Measurements from ENCODE around the gene CACNA2D4.

The CACNA2D4 gene

DNA sequence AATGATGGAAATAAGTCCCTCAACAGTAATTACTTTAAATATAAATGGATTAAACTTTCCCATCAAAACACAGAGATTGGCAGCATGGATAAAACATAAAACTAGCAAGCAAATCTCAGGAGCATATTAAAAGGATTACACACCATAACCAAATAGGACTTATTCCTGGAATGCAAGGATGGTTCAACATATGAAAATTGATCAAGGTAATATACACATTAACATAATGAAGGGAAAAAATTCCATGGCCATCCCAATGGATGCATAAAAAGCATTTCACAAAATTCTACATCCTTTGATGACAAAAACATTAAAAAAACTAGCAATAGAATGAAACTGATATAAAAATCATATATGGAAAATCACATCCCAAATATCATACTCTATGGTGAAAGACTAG is 13.6 kb downstream of the CACNA2D4 start:
- no peak overlapping the region for H3K4me3 ChIP-seq (ENCODE audit: low read depth, low read length)

DNA sequence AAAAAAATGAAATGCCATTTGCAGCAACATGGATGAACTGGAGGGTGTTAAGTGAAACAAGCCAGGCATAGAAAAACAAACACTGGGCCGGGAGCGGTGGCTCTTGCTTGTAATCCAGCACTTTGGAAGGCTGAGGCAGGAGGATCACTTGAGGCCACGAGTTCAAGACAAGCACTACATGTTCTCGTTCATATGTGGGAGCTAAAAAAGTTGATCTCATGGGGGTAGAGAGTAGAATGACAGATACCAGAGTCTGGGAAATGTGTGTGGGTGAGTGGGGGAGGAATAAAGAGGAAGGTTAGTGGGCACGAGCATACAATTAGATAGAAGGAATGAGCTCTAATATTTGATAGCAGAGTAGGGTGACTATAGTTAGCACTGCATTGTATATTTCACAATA is 21.5 kb downstream of the CACNA2D4 start:
- H3K4me3 ChIP-seq (ENCODE audit: low read depth, low read length): no peak overlapping the region
- TF ChIP-seq, protein P1, sequence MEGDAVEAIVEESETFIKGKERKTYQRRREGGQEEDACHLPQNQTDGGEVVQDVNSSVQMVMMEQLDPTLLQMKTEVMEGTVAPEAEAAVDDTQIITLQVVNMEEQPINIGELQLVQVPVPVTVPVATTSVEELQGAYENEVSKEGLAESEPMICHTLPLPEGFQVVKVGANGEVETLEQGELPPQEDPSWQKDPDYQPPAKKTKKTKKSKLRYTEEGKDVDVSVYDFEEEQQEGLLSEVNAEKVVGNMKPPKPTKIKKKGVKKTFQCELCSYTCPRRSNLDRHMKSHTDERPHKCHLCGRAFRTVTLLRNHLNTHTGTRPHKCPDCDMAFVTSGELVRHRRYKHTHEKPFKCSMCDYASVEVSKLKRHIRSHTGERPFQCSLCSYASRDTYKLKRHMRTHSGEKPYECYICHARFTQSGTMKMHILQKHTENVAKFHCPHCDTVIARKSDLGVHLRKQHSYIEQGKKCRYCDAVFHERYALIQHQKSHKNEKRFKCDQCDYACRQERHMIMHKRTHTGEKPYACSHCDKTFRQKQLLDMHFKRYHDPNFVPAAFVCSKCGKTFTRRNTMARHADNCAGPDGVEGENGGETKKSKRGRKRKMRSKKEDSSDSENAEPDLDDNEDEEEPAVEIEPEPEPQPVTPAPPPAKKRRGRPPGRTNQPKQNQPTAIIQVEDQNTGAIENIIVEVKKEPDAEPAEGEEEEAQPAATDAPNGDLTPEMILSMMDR (conservative IDR thresholded peaks at IDR 0.05; ENCODE audit: low read depth, low read length): no peak
- no peak for DNase-seq (ENCODE audit: low read depth)

More for the DNA sequence above, 13.6 kb downstream of the CACNA2D4 start:
- TF ChIP-seq, protein P1 (conservative IDR thresholded peaks at IDR 0.05; ENCODE audit: low read depth, low read length): no peak
- no peak for DNase-seq (ENCODE audit: low read depth)

DNA sequence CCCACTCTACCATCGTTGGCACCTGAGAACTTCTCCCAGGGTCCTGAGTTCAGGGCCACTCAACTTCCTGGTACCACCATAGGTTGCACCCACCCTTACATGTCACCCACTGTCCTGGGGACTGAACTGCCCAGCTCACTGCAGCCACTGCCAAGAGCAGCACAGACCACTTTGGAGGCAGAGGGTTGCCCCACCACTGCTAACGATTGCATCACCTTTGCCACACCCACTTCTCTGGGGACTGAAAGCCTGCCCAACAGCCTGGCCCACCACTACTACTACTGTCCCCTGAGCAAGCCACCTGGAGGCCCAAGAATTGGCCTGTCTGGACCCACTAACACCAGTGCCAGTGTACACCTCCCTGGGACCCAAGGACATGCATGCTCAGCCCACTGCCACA is 27.6 kb downstream of the CACNA2D4 start:
- H3K4me3 ChIP-seq (ENCODE audit: low read depth, low read length): no peak overlapping the region
- no peak for DNase-seq (ENCODE audit: low read depth)
- TF ChIP-seq, protein P1 (conservative IDR thresholded peaks at IDR 0.05; ENCODE audit: low read depth, low read length): no peak

DNA sequence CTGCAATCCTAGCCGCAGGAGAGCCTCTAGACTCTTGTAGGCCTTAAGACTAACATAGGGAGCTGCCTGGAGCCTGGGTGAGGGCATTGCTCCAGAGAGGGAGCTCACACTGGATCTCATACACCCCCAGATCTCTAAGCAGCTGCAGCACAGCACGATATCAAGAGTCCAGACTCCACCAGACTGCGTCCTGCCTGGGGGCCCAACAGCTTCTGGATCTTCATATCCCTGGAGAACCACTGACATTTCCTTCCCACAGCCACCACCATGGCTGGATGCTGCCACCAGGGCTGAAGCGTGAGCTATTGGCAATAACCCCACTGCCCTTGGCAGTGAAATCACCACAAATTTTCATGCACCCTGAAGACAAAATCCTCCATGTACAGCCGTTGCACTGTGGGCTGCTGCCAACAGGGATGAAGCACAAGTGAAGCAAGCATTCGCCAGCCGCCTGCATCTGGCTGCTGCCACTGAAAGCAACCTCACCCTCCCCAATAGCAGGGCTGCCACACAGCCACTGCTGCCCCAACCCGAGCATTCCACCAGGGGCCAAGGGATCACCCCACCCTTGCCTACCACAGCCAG is 28.2 kb downstream of the CACNA2D4 start:
- DNase-seq (ENCODE audit: low read depth): no peak
- TF ChIP-seq, protein P1 (conservative IDR thresholded peaks at IDR 0.05; ENCODE audit: low read depth, low read length): no peak
- H3K4me3 ChIP-seq (ENCODE audit: low read depth, low read length): no peak overlapping the region

DNA sequence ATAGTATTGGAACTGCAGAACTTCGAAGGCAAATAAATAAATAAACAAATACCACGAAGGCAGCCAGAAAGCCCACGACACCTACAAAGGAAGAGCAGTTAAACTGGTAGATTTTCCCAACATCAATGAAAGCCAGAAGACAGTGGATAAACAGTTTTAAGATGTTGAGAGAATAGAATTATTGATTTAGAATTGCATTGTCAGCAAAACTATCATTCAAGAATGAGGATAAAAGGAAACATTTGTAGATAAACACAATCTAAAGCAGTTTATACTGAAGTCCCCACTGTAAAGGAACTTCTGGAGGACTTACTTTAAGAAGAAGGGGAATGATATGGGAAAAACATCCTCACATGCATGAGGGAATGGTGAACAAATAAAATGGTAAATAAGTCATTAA is 29.5 kb downstream of the CACNA2D4 start:
- no peak overlapping the region for H3K4me3 ChIP-seq (ENCODE audit: low read depth, low read length)
- TF ChIP-seq, protein P1 (conservative IDR thresholded peaks at IDR 0.05; ENCODE audit: low read depth, low read length): no peak
- DNase-seq (ENCODE audit: low read depth): no peak

DNA sequence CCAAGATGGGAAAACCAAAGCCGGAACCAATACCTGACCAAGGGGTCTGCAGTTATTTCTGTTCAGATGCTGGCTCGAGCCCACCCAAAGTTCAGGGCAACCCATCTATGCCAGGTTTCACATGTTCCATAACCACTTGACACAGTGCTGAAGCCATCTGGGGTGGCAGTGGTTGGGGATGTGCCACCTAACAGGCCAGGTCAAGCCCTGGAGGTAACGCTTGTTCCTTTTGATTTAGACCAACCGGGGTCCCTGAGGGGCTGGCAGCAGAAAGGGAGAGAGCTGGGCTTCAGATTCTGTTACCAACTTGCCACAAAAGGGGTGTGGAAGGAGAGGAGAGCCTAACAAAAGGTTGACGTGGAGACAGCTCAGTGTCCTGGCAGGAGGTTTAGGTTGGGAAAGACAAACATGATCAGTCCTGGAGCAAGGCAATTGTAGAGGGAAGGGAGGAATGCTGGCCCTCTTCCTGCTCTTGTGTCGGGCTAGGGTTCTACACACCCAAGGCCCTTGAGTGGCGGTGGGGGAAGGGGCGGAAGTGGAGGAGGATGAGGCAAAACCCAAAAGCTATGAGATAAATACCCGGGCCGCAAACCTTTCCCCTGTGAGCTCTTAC is 31.9 kb downstream of the CACNA2D4 start:
- no peak overlapping the region for H3K4me3 ChIP-seq (ENCODE audit: low read depth, low read length)
- no peak for DNase-seq (ENCODE audit: low read depth)
- TF ChIP-seq, protein P1 (conservative IDR thresholded peaks at IDR 0.05; ENCODE audit: low read depth, low read length): no peak

Data from choroid plexus epithelial cell (primary cell).